Gastrocnemius medialis (tissue), 4 donors: ENCODE measurements around the gene SULT1A1. TPM values are rescaled to one million over a fixed set of nuclear protein-coding genes. Genes with fewer than 3 reads are reported as not detected.
"Not testable (repeated sequence)": the region's sequence is repeated elsewhere in the genome, so short reads cannot be mapped to it uniquely, and the experiment has no call there.

Experiments
- ATAC-seq, 2 donors: fragments of 150-250 bp; one replicate each; pipeline ENCODE4 v1.9.1; 2016
- DNase-seq, 2 donors: peaks; one replicate each; pipeline ENCODE4 v3.0.0-alpha.2; 2019
- H3K27ac ChIP-seq, 4 donors: fragments of 200-600 bp; sonication (generic); 1 replicate in 1 of 4; 2 replicates in 3 of 4; pipeline ENCODE4 v1.5.1; 2016 to 2018; ENCODE audit warnings: mild to moderate bottlenecking in 2 of 4, moderate library complexity in 1 of 4
- H3K27me3 ChIP-seq, 3 donors: fragments of 200-600 bp; sonication (generic) in 2 of 3; 1 replicate in 1 of 3; 2 replicates in 2 of 3; pipeline versions ENCODE4 v1.5.1 to v1.6.0; 2016 to 2019; ENCODE audit warnings: mild to moderate bottlenecking in 1 of 3, moderate library complexity in 1 of 3
- H3K36me3 ChIP-seq, 2 donors: fragments of 200-600 bp; sonication (generic) in 1 of 2; one replicate each; pipeline ENCODE4 v1.5.1; 2017 to 2018
- H3K4me1 ChIP-seq, 2 donors: fragments of 200-600 bp; sonication (generic) in 1 of 2; one replicate each; pipeline ENCODE4 v1.5.1; 2016 to 2017; ENCODE audit warnings: mild to moderate bottlenecking in 2 of 2
- H3K4me3 ChIP-seq, 4 donors: fragments of 200-600 bp; sonication (generic) in 3 of 4; 1 replicate in 1 of 4; 2 replicates in 3 of 4; pipeline ENCODE4 v1.5.1; 2016 to 2019; ENCODE audit warnings: mild to moderate bottlenecking in 2 of 4
- H3K9me3 ChIP-seq, 3 donors: fragments of 200-600 bp; sonication (generic) in 2 of 3; 1 replicate in 1 of 3; 2 replicates in 2 of 3; pipeline ENCODE4 v1.5.1; 2016 to 2019
- CTCF ChIP-seq, 5 experiments: fragments of 450-650 bp in 3 of 5; fragments of 200-600 bp in 2 of 5; sonication (generic) in 2 of 5; IDR thresholded peaks in 4 of 5; conservative IDR thresholded peaks in 1 of 5; 1 replicate in 4 of 5; 2 replicates in 1 of 5; pipeline ENCODE4 v1.5.1; 2016 to 2019; ENCODE audit warnings: antibody characterized with exemption in 5 of 5, mild to moderate bottlenecking in 3 of 5, moderate library complexity in 3 of 5
- POLR2A ChIP-seq, 2 donors: fragments of 450-650 bp; IDR thresholded peaks; one replicate each; pipeline ENCODE4 v1.6.1; 2017; ENCODE audit warnings: antibody characterized with exemption in 2 of 2, mild to moderate bottlenecking in 2 of 2, moderate library complexity in 2 of 2
- in situ Hi-C, 4 donors: fragments of 200-750 bp; cut with MboI; loops; one replicate each; pipeline versions ENCODE4 v1.15.0 to v1.8.0; 2017; ENCODE audit warnings: low sequenced_read_pairs in 4 of 4
- intact Hi-C: fragments of 100-400 bp; cut with DNase I; formaldehyde crosslinking; loops from one replicate; pipeline ENCODE4 v1.15.1; 2023; ENCODE audit warnings: low total_unique reads
- total RNA-seq, 4 donors: library from RNA; depleted of rRNA; stranded (reverse); fragments of >200 nt; gene quantifications; one replicate each; pipeline versions ENCODE4 v1.1.0 to v1.2.3, GENCODE V29; 2016

Gene SULT1A1
- total RNA-seq, 4 donors from 2014 or later: 5.7 to 10.0 (median 8.2) TPM

DNA sequence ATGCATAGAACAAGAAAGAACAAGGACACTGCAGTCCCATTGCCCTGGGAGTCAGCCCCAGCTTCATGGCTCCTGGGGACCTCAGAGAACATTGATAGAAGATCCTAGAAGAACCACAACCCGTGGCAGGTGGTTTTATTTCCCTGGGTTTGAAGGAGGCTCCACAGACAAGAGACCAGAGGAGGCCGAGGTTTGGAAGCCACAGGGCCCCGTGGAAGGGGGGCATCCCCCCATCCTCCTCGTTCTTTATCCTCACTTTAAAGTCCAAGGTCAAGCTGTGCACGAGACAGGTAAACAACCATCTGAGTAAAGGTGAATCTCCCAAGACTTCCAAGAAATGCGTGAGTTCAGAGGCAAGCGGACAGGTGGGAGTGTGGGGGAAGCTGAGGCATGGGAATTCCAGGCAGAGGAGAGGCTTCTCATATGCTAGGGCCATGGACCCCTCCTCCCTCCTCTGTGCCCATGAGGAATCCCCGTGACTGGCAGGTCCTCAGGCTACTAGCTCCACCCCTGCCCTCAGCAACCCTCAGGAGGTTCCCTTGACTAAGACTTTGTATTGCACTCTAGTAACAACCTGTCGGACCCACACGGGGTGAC lies 849 bp upstream of the SULT1A1 start:
- in situ Hi-C loops: loop anchor here in 1 of 4 donors (25.0 kb wide), 1 partner anchor 123 kb away; the partner anchor contains the start of genes APOBR and CLN3
- ATAC-seq: no peak
- no peaks in the 10 kb centered on the region for H3K9me3 ChIP-seq
- no peaks in the 10 kb centered on the region for H3K36me3 ChIP-seq
- peaks cover 8 to 16% of the 10 kb centered on the region in 2 donors for H3K4me1 ChIP-seq
- intact Hi-C loops: no loop called here
- no peak overlapping the region for H3K4me3 ChIP-seq
- H3K27me3 ChIP-seq: no peaks in the 10 kb centered on the region
- peak overlapping the region in 1 of 4 donors; percentile 43 for H3K27ac ChIP-seq
- TF ChIP-seq CTCF (IDR thresholded peaks at IDR 0.05 in 4 of 5, conservative IDR thresholded peaks at IDR 0.05 in 1 of 5): no peak
- no peak for TF ChIP-seq POLR2A (IDR thresholded peaks at IDR 0.05)
- no peak for DNase-seq

- peak in 1 of 2 donors; percentile 13 for ATAC-seq
- H3K36me3 ChIP-seq, H3K9me3 ChIP-seq, DNase-seq, intact Hi-C loops, H3K27me3 ChIP-seq: not testable (repeated sequence)
- in situ Hi-C loops: loop anchor here in 1 of 4 donors (25.0 kb wide), 1 partner anchor 122 kb away; the partner anchor contains the start of genes APOBR and CLN3
- peaks cover 8 to 16% of the 10 kb centered on the region in 2 donors for H3K4me1 ChIP-seq
- peak overlapping the region; percentile 13 to 42 (median 28) for H3K4me3 ChIP-seq
- peak overlapping the region in 3 of 4 donors; percentile 12 to 47 (median 33) for H3K27ac ChIP-seq
These were observed 812 bp downstream of the SULT1A1 start for GRCh38 chr16:28608867-28609596.

DNA sequence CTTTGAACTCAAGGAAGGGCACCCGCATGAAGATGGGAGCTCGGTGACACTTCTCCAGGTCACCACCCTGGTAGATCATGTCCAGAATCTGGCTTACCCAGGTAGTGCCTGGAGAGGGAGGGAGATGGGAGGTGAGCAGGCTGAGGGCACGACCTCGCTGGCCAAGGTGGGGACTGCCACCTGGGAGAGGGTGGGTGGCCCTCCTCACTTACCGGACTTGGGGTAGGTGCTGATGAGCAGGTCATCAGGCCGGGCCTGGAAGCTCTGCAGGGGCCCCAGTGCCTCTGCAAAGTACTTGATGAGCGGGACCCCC lies 1.4 kb downstream of the SULT1A1 start:
- H3K27ac ChIP-seq, H3K9me3 ChIP-seq, ATAC-seq, intact Hi-C loops, H3K27me3 ChIP-seq, H3K4me3 ChIP-seq, H3K36me3 ChIP-seq, DNase-seq: not testable (repeated sequence)
- peaks cover 8 to 16% of the 10 kb centered on the region in 2 donors for H3K4me1 ChIP-seq
- in situ Hi-C loops: loop anchor here in 1 of 4 donors (25.0 kb wide), 1 partner anchor 121 kb away; the partner anchor contains the start of genes APOBR and CLN3

DNA sequence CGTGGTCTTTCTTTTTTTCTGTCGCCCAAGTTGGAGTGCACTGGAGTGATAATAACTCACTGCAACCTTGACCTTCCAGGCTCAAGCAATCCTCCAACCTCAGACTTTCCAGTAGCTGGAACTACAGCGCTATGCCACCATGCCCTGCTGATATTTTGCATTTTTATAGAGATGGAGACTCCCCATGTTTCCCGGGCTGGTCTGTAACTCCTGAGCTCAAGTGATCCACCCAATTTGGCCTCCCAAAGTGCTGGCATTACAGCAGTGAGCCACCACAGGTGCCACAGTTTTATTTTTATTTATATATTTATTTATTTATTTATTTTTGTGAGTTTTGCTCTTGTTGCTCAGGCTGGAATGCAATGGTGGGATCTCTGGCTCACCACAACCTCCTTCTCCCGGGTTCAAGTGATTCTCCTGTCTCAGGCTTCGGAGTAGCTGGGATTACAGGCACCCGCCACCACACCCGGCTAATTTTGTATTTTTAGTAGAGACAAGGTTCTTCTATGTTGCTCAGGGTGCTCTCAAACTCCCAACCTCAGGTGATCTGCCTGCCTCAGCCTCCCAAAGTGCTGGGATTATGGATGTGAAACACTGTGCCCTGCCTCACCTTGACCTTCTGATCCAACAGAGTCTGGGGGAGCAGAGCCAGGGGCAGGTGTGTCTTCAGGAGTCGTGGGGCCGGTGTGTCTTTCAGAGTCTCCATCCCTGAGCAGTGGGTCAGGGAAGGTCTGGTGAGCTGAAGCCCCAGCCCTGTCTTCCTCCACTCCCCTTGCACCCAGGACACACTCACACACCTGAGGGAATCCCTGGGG lies 2.0 kb downstream of the SULT1A1 start:
- H3K36me3 ChIP-seq, H3K27me3 ChIP-seq, ATAC-seq, intact Hi-C loops, DNase-seq, H3K4me3 ChIP-seq, H3K9me3 ChIP-seq, H3K27ac ChIP-seq: not testable (repeated sequence)
- peaks cover 8 to 16% of the 10 kb centered on the region in 2 donors for H3K4me1 ChIP-seq
- in situ Hi-C loops: loop anchor here in 1 of 4 donors (25.0 kb wide), 1 partner anchor 121 kb away; the partner anchor contains the start of genes APOBR and CLN3

DNA sequence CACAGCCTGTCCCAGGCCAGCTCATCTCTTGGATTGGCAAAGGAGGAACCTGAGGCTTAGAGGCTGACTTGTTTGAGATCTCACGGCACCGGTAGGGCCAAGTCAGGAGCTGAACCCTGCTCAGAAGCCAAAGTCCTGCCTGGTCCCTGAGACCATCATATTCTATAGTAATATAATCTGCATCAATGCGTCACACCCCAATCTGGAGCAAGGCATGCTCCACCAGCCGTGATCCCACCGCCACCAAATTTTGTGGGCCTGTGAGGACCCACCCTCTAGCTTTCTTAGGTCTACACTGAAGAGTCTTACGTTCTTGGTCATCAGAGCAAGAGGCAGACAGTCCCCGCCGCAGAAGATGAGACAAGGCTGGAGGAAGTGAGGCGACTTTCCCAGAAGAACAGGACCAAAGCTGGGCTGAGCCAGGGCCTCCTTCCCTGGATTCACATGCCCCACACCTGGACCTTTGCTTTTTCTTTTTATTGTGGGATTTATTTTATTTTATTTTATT lies 2.7 kb downstream of the SULT1A1 start:
- TF ChIP-seq CTCF (IDR thresholded peaks at IDR 0.05 in 4 of 5, conservative IDR thresholded peaks at IDR 0.05 in 1 of 5): no peak
- TF ChIP-seq POLR2A (IDR thresholded peaks at IDR 0.05): no peak
- no peaks in the 10 kb centered on the region for H3K9me3 ChIP-seq
- H3K4me3 ChIP-seq: no peak overlapping the region
- H3K4me1 ChIP-seq: peaks cover 8 to 16% of the 10 kb centered on the region in 2 donors
- intact Hi-C loops (no loop called here), in situ Hi-C loops (loop anchor here in 1 of 4 donors (25.0 kb wide), 1 partner anchor 120 kb away; the partner anchor contains the start of genes APOBR and CLN3)
- no peak for DNase-seq
- H3K27me3 ChIP-seq: peaks cover 0 to 10% (median 0%) of the 10 kb centered on the region in 3 donors
- no peaks in the 10 kb centered on the region for H3K36me3 ChIP-seq
- no peak for ATAC-seq
- no peak overlapping the region for H3K27ac ChIP-seq
